H9 (cell line): ENCODE results near the gene COL4A1. TPM values are rescaled to one million over a fixed set of nuclear protein-coding genes. Genes with fewer than 3 reads are reported as not detected.

Experiments
- DNase-seq: peaks from one replicate; pipeline ENCODE4 v3.0.0-alpha.2; 2017
- H2AFZ ChIP-seq: one replicate; pipeline ENCODE4 v1.6.1; 2013; ENCODE audit warnings: mild to moderate bottlenecking, low read length, control low read depth, moderate library complexity
- H2AK5ac ChIP-seq: 2 replicates; pipeline ENCODE4 v1.6.1; 2013; ENCODE audit warnings: low read length, control low read depth, mixed read lengths; ENCODE audit not compliant: insufficient read length
- H2BK120ac ChIP-seq: one replicate; pipeline ENCODE4 v1.6.1; 2013; ENCODE audit warnings: low read depth, mild to moderate bottlenecking, low read length, control low read depth, inconsistent platforms; ENCODE audit not compliant: poor library complexity, severe bottlenecking
- H2BK12ac ChIP-seq: 2 replicates; pipeline ENCODE4 v1.6.1; 2013; ENCODE audit warnings: low read length, control low read depth, mixed read lengths, low read depth; ENCODE audit not compliant: insufficient read length
- H2BK15ac ChIP-seq: 2 replicates; pipeline ENCODE4 v1.6.1; 2013; ENCODE audit warnings: low read depth, low read length, control low read depth
- H2BK20ac ChIP-seq: one replicate; pipeline ENCODE4 v1.6.1; 2013; ENCODE audit warnings: low read depth, mild to moderate bottlenecking, low read length, control low read depth, inconsistent platforms; ENCODE audit not compliant: poor library complexity, severe bottlenecking
- H2BK5ac ChIP-seq: 2 replicates; pipeline ENCODE4 v1.6.1; 2013; ENCODE audit warnings: low read length, control low read depth, mixed read lengths; ENCODE audit not compliant: insufficient read length
- H3K14ac ChIP-seq: 2 replicates; pipeline ENCODE4 v1.6.1; 2013; ENCODE audit warnings: low read length, control low read depth; ENCODE audit not compliant: insufficient read depth
- H3K18ac ChIP-seq: 2 replicates; pipeline ENCODE4 v1.6.1; 2013; ENCODE audit warnings: low read depth, mild to moderate bottlenecking, mixed read lengths, low read length, control low read depth; ENCODE audit not compliant: insufficient read length
- H3K23ac ChIP-seq: 2 replicates; pipeline ENCODE4 v1.6.1; 2013; ENCODE audit warnings: low read length, control low read depth, mixed read lengths, low read depth; ENCODE audit not compliant: insufficient read length
- H3K23me2 ChIP-seq: 2 replicates; pipeline ENCODE4 v1.6.1; 2013; ENCODE audit warnings: low read depth, mild to moderate bottlenecking, mixed read lengths, low read length, control low read depth; ENCODE audit not compliant: insufficient read length, poor library complexity, severe bottlenecking
- H3K27ac ChIP-seq: 2 replicates; pipeline ENCODE4 v1.5.1; 2013; ENCODE audit warnings: low read length, control low read depth, mixed read lengths, low read depth; ENCODE audit not compliant: insufficient read length
- H3K27me3 ChIP-seq: 2 replicates; pipeline ENCODE4 v1.6.1; 2013; ENCODE audit warnings: low read length, control low read depth, inconsistent platforms; ENCODE audit not compliant: insufficient read depth
- H3K4ac ChIP-seq: 2 replicates; pipeline ENCODE4 v1.6.1; 2013; ENCODE audit warnings: low read depth, mild to moderate bottlenecking, control low read depth, inconsistent platforms, low read length, moderate library complexity
- H3K4me1 ChIP-seq: 2 replicates; pipeline ENCODE4 v1.6.1; 2013; ENCODE audit warnings: low read length, control low read depth, inconsistent platforms; ENCODE audit not compliant: insufficient read depth
- H3K4me2 ChIP-seq: 2 replicates; pipeline ENCODE4 v1.6.1; 2013; ENCODE audit warnings: low read length, control low read depth, mixed read lengths; ENCODE audit not compliant: insufficient read length, insufficient read depth
- H3K56ac ChIP-seq: 2 replicates; pipeline ENCODE4 v1.6.1; 2013; ENCODE audit warnings: low read depth, mild to moderate bottlenecking, mixed read lengths, low read length, control low read depth; ENCODE audit not compliant: insufficient read length
- H3K79me1 ChIP-seq: 2 replicates; pipeline ENCODE4 v1.6.1; 2013; ENCODE audit warnings: low read depth, mild to moderate bottlenecking, moderate library complexity, low read length, control low read depth, inconsistent platforms; ENCODE audit not compliant: insufficient read depth, poor library complexity, severe bottlenecking
- H3K79me2 ChIP-seq: 2 replicates; pipeline ENCODE4 v1.6.1; 2013; ENCODE audit warnings: low read length, control low read depth, inconsistent platforms; ENCODE audit not compliant: insufficient read depth
- H3K9ac ChIP-seq: 2 replicates; pipeline ENCODE4 v1.6.1; 2013; ENCODE audit warnings: low read length, control low read depth, mixed read lengths; ENCODE audit not compliant: insufficient read length; ENCODE audit errors: extremely low read depth
- H3K9me3 ChIP-seq: one replicate; pipeline ENCODE4 v1.6.1; 2013; ENCODE audit warnings: low read depth, low read length, inconsistent platforms; ENCODE audit not compliant: control insufficient read depth
- H3T11ph ChIP-seq: one replicate; pipeline ENCODE4 v1.6.1; 2013; ENCODE audit warnings: mild to moderate bottlenecking, low read length, control low read depth, inconsistent platforms
- H4K20me1 ChIP-seq: one replicate; pipeline ENCODE4 v1.6.1; 2013; ENCODE audit not compliant: control insufficient read depth, insufficient read length, insufficient read depth
- H4K5ac ChIP-seq: 2 replicates; pipeline ENCODE4 v1.6.1; 2013; ENCODE audit warnings: low read depth, mild to moderate bottlenecking, mixed read lengths, low read length, control low read depth; ENCODE audit not compliant: insufficient read length
- H4K8ac ChIP-seq: replicated peaks from 2 replicates; pipeline ENCODE4 v1.6.1; 2013; ENCODE audit warnings: low read length, control low read depth, mixed read lengths, low read depth; ENCODE audit not compliant: insufficient read length
- H4K91ac ChIP-seq: 2 replicates; pipeline ENCODE4 v1.6.1; 2013; ENCODE audit warnings: low read depth, mild to moderate bottlenecking, moderate library complexity, mixed read lengths, low read length, control low read depth; ENCODE audit not compliant: insufficient read length
- H3K27ac Mint-ChIP-seq, 3 experiments: 2 replicates in 2 of 3; 3 replicates in 1 of 3; pipeline ENCODE4 v1.8.0; 2020 to 2021; ENCODE audit warnings: mixed read lengths in 3 of 3, mild to moderate bottlenecking in 1 of 3, moderate library complexity in 1 of 3
- H3K27me3 Mint-ChIP-seq: 2 replicates; pipeline ENCODE4 v1.8.0; 2021; ENCODE audit warnings: low read depth, mild to moderate bottlenecking, moderate library complexity, mixed read lengths
- H3K36me3 Mint-ChIP-seq, 3 experiments: 2 replicates in 2 of 3; 3 replicates in 1 of 3; pipeline ENCODE4 v1.8.0; 2020 to 2021; ENCODE audit warnings: low read depth in 3 of 3, mixed read lengths in 3 of 3; ENCODE audit not compliant: insufficient read depth in 1 of 3
- H3K4me1 Mint-ChIP-seq, 2 experiments: 2 replicates each; pipeline ENCODE4 v1.8.0; 2020; ENCODE audit warnings: mixed read lengths in 2 of 2
- H3K4me3 Mint-ChIP-seq, 2 experiments: 2 replicates in 1 of 2; 3 replicates in 1 of 2; pipeline ENCODE4 v1.8.0; 2020 to 2021; ENCODE audit warnings: mild to moderate bottlenecking in 2 of 2, mixed read lengths in 2 of 2, moderate library complexity in 1 of 2
- H3K9me3 Mint-ChIP-seq, 2 experiments: 2 replicates in 1 of 2; 3 replicates in 1 of 2; pipeline ENCODE4 v1.8.0; 2020; ENCODE audit warnings: mild to moderate bottlenecking in 2 of 2, mixed read lengths in 2 of 2, moderate library complexity in 1 of 2
- WGBS: extraction: QIAGEN DNeasy Blood & Tissue Kit; methylation state at CpG from one replicate; pipeline ENCODE4 v1.1.7; 2013; ENCODE audit warnings: missing lambda C conversion rate, low lambda C conversion rate, mixed read lengths; ENCODE audit not compliant: insufficient read length; ENCODE audit errors: extremely low coverage; 5-methylcytosine and 5-hydroxymethylcytosine counted together
- total RNA-seq: library from RNA; stranded (reverse); gene quantifications from 2 replicates; pipeline ENCODE4 v1.2.1, GENCODE V29; 2021
- TF ChIP-seq, protein P1 (sequence below): fragments of 200-600 bp; sonication (generic); conservative IDR thresholded peaks from 3 replicates; pipeline ENCODE4 v1.8.0; 2021; ENCODE audit warnings: antibody characterized with exemption, mild to moderate bottlenecking

The COL4A1 gene
- total RNA-seq, 1 experiment from 2014 or later, result 73.1 TPM

GRCh38 chr13:110103026-110103425 is 203.9 kb downstream of the COL4A1 start:
- no peaks in the 10 kb centered on the region for H3K23me2 ChIP-seq
- no peak for DNase-seq

More at GRCh38 chr13:110103026-110103425, 203.9 kb downstream of the COL4A1 start:
- no peak overlapping the region for H3T11ph ChIP-seq
- H3K56ac ChIP-seq, result no peak overlapping the region
- H3K79me1 ChIP-seq, result no peaks in the 10 kb centered on the region
- H4K20me1 ChIP-seq, result no peaks in the 10 kb centered on the region
- H3K27ac ChIP-seq, result no peak overlapping the region
- H3K9me3 Mint-ChIP-seq, result peaks cover 21% of the 10 kb centered on the region in 2 experiments
- peaks cover 9% of the 10 kb centered on the region for H3K9me3 ChIP-seq
- H3K4me3 Mint-ChIP-seq, result no peak overlapping the region
- H3K27ac Mint-ChIP-seq, result peak overlapping the region in 1 of 3 experiments; percentile 9; a peak in 1 of 7 replicates
- H3K4me2 ChIP-seq, result no peak overlapping the region
- no peaks in the 10 kb centered on the region for H3K4me1 Mint-ChIP-seq
- H3K79me2 ChIP-seq, result no peaks in the 10 kb centered on the region
- H4K8ac ChIP-seq, result no peak overlapping the region
- H2BK15ac ChIP-seq, result no peak overlapping the region
- H3K14ac ChIP-seq, result no peak overlapping the region
- H2AFZ ChIP-seq, result no peak overlapping the region
- no peak overlapping the region for H4K5ac ChIP-seq
- no peak overlapping the region for H2BK120ac ChIP-seq
- H4K91ac ChIP-seq, result no peak overlapping the region
- no peak overlapping the region for H2BK5ac ChIP-seq
- TF ChIP-seq, protein P1, sequence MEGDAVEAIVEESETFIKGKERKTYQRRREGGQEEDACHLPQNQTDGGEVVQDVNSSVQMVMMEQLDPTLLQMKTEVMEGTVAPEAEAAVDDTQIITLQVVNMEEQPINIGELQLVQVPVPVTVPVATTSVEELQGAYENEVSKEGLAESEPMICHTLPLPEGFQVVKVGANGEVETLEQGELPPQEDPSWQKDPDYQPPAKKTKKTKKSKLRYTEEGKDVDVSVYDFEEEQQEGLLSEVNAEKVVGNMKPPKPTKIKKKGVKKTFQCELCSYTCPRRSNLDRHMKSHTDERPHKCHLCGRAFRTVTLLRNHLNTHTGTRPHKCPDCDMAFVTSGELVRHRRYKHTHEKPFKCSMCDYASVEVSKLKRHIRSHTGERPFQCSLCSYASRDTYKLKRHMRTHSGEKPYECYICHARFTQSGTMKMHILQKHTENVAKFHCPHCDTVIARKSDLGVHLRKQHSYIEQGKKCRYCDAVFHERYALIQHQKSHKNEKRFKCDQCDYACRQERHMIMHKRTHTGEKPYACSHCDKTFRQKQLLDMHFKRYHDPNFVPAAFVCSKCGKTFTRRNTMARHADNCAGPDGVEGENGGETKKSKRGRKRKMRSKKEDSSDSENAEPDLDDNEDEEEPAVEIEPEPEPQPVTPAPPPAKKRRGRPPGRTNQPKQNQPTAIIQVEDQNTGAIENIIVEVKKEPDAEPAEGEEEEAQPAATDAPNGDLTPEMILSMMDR, result no peak
- H3K36me3 Mint-ChIP-seq, result peaks cover 10 to 15% (median 11%) of the 10 kb centered on the region in 3 experiments
- H2BK20ac ChIP-seq, result no peak overlapping the region
- H3K23ac ChIP-seq, result no peak overlapping the region
- H3K27me3 ChIP-seq, result no peaks in the 10 kb centered on the region
- H2AK5ac ChIP-seq, result no peak overlapping the region
- H3K4me1 ChIP-seq, result no peaks in the 10 kb centered on the region
- WGBS, result no CpG with 5 or more reads among the region's 5 CpGs
- no peak overlapping the region for H2BK12ac ChIP-seq
- no peak overlapping the region for H3K9ac ChIP-seq
- H3K4ac ChIP-seq, result no peak overlapping the region
- no peak overlapping the region for H3K18ac ChIP-seq
- peaks cover 5% of the 10 kb centered on the region for H3K27me3 Mint-ChIP-seq
